Ecto neural progenitor cell (in vitro differentiated cells): Measurements from ENCODE around the gene SNCAIP.

Experiments used
- DNase-seq: peaks from one replicate; pipeline ENCODE4 v3.0.0-alpha.2; 2018; ENCODE audit warnings: low spot score

The SNCAIP gene

DNA sequence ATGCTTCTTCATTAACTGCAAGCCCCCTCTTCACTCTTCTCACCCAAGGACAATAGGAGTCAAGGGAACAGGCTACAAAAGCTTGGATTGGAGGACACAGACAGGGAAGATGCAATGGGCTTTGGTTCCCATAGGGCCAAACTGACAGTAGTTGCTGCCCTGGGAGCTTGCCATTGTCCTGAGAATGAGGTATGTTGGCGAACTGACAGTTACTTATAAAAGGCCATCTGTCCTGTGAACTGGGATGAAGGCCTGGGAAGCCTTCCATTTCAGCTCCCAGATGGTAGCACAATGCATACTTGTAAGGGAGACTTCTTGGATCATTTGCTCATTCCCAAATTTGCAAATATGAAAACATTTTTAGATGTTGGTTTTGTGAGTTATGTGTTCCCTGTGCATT lies 88.9 kb downstream of the SNCAIP start:
- no peak for DNase-seq

DNA sequence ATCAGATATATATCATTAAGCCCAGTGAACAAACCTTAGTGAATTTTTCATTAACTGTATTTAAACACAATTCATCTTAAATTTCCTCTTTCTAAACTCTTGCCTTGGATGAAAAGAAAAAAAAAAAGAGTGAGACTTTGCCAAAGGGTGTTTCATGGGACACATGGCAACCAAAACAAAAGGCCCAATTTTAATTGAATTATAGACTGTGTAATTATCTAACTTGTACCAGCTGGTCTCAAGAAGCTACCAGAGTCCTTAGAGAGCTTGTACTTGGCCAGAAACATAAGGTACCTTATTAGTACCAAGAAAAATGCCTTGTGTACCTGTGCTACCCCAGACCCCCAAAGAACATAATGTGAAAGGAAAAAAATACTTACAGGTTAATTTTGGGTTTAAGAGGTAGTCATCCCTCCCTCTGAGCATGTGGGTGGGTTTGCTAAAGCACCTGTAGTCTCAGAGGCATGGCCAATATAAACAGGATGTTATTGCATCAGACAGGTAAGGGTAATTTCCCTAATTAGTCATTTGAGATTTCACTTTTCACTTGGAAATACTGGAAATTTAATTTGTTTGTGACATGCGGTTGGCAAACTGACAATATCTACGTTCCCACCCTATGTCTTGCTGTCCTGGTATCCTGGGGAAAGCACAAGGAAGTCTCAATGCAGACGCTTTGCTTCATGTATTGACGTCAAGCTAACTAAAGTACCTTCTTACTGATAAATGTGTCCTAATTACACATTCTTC lies 90.1 kb downstream of the SNCAIP start:
- DNase-seq: no peak

DNA sequence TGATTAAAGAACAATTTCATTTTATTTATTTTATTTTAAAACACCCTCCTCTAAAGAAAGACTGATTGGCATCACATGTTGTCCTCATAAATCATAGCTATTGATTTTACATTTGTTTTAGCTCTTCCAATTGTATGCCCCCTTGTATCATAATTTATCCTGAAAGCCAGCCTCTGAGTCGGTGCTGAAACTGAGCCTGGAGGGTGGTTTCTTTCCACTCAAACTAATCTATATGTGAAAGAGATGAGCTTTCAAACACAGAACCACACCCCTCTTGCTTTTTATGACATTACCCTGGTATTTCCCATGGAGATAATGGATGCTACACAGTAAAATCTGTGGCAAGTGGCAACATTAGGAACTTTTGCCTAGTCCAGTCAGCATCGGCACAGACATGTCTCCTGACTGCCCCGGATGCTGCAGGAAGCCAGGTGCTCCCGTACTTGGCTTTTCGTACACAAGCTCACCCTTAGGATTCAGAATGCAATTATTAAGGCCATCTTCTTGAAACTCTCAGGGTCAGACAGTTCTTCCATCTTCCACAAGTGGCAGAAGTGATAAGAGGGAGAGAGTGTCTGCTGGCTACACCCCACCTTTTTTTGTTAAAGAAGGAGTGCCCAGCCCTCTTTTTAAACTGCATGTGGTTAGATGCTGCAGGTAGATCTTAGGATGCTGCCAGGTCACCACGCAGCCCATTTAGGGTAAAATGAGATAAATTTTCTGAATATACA lies 91.1 kb downstream of the SNCAIP start:
- DNase-seq: no peak

DNA sequence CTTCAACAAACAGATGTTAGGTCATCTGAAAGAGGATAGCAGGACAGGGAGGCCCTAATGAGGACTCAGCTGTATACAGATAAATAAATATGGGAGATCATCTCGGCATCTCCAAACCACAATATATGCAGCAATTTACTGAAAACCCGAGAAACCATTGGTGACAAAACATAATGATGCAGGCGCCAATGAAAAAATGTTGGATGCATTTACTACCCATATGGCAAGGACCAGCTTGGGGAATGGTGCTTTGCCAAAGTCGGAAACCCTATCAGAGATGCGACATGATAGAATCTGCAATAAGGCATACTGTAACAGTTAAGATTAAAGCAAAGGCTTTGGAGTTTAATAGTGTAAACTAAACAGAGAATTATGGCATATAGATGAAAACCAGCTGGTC lies 92.0 kb downstream of the SNCAIP start:
- DNase-seq: no peak

DNA sequence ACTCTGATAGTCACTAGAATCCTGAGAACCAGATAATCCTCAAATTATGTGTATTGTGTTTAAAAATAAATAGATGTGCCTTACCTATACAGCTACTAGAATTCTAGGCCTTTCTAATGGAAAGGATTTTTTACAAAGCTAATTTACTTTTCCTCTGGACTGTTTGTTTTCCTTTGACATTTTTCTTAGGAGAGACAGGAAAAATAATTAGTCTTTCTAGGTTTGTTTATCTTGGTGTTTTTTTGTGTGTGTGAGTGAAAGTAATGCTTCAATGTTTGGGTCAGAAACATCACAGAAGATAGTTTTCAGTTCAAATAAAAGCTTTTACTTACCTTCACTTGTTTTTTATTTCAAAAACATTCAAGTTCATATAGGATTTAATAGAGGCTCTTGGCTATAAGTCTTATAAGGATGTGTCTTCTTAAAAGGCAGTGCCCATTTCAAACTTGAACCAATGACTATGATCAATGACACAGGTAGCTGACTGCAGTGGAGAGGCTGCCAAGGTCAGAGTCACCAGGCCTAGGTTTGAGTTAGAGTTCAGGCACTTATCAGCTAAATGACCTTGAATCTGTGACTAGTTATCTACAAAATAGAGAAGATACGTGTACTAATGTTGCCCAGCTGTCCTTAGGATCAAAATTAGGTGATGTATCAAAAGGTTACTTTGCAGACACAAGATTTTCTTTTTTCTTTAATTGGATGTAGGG lies 92.8 kb downstream of the SNCAIP start:
- DNase-seq: no peak

DNA sequence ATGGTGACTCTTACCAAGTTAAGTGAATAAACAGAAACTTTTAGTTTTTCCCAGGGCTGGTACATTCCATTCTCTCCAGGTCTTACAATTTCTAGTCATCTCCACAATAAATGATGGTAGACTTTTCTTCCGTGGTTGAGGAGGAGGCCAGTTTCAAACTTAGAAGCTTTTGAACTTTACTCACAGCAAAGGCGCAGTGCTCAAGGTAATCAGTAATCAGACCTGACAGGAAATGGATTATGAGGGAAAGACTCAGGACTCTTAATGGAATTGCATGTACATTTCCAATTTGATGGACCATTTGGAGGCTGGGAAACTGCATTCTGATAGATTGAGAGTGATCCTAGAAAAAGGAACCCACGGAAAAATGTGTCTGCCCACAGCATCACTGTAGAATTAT lies 93.7 kb downstream of the SNCAIP start:
- DNase-seq: no peak

DNA sequence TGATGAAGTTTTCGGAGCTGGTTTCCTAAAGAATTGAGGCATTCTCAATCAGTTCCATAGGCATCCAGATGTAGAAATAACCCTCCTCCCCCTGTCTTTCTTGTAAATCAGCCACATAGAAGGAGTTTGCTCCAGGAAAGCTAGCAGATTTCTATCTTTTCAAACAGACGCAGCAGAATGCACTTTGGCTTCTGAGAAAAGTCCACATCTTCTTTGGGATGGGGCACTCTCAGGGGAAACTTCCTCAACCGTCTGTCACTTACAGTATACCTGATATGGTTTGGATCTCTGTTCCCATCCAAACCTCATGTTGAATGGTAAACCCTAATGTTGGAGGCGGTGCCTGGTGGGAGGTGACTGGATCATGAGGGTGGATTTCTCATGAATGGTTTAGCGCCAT lies 94.1 kb downstream of the SNCAIP start:
- no peak for DNase-seq

DNA sequence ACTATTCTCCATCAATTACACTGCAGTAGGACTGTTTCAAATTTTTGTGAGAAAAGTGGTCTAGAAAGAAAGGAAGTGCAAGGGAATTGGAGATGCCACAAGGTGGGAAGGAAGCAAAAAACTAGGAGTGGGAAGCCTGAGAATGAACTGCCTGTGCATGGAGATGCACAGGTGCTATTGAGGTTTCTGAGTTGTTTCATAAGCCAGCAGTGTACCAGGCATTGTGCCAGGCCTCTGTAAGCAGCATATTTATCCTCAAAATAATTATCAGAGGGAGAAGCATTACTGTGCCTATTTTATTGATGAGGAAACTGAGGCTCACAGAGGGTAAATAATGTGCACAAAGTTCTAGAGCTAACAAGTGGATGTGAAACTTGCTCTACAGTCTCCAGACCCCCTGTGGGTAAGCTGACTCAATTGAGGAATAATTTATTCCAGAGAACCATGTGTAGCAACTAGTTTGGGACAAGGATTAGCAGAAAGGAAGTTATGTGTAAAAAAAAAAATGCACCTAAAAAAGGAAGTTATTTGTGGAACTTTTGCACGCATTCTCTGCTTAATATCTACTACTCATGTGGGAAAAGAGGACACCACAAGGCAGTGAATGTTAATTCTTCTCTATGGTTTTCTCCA lies 96.7 kb downstream of the SNCAIP start:
- DNase-seq: no peak

DNA sequence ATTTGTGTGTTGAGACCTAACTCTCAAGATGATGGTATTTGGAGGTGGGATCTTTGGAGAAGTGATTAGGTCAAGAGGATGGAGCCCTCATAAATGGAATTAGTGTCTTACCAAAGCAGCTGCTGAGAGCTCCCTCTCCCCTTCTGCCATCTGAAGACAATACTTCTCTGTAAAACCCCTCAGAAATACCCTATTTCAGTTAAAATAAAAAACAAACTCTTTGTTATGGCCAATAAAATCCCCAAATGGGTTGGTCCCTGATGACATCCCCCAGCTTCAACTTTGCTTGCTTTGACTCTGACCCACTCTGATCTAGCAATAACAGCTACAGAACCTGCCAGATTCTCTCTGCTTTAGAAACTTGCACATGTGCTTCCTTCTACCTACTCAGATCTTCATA lies 100.9 kb downstream of the SNCAIP start:
- DNase-seq: no peak

DNA sequence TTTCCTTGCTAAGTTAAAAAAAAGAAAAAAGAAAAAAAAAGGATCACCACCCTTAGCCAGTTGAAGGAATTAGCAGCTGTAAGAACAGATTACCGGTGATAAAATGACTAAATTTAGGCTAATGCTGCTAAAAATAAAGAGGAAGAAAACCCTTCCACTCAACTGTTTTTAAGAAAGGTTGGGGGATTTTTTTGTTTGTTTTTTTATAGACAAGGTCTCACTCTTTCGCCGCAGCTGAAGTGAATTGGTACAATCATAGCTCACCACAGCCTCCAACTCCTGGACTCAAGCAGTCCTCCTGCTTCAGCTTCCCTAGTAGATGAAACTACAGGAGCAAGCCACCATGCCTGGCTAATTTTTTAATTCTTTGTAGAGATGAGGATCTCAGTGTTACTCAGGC lies 101.7 kb downstream of the SNCAIP start:
- DNase-seq: no peak

DNA sequence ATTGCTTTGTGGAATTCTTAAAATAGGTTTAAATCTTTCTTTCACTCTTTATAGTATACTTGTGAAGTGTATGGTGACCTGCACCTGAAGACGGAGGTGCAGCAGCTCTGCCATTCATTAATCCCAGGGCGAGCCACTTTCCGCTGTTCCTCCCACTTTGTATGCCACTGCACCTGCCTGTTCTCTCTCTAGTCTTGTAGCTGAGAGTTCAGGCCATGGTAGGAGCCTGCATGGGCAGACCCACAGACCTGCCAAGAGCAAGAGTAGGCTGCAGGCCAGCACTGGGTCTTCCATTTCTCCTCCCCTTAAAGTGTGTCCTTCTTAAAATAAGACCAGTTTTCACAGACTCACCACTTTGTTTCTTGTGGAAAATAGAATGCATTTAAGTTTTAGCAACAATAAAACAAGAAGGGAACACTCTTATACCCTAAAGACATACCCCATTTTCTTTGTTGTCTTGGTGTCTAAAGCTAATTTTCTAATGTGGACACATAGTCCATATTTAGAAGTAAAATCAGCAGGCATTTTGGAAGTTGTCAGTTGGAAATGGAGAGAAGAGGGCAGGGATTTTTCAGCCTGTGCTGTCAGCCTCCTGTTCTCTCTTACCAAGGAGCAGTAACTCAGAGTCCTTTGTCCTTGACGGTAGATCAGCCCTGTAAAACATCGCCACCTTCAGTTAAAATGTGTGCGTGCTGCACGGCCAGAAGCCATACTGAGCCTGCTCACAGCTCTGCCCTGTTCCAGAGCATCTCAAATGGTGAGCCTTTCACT lies 103.2 kb downstream of the SNCAIP start:
- DNase-seq: peak; percentile 70

DNA sequence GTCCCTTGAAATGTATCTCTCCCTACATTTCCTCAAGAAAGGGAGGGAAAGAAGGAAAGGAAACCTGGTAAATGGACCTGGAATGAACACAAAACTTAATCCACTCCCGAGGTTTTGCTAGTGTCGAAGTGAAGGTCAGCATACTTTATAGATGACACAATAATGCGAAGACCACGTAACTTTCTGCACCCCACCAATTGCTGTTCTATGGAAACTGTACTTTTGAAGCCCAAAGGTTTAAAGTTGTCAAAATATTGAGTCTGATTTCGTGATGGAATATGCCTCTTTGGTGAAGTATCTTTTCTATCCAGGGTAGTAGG lies 103.7 kb downstream of the SNCAIP start:
- DNase-seq: no peak

DNA sequence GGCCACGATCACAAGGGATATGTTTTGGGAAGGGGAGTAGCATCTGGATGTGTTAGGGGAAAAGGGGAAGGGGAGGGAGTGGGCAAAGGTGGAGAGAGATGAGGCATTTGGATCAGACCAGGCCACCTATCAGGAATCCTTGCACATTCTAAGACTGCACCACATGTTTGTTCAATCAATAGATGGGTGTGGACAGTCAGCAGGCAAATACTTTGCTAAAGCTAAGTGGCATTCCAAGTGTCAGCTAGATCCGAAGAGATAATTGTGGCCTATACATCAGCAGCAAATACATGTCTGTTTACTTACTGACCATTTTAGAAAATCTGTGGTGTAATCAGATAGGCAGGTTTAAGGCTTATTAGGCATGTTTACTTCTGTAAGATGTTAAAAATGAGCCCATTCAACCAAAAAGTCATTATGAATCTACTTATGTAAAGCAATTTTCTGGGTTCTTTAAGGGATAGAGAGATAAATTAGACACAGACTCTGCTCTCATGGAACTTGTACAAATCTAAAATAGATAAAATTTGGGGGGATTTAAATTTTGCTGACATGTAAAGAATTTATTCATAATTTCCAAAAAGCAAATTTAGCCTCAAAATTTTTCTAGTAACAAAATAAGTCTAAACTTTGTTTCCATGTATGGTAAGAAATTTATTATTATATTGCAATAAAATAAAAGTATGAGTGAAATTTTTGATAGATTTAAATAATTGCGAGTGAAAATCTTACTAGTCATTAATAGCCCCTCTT lies 107.3 kb downstream of the SNCAIP start:
- no peak for DNase-seq

DNA sequence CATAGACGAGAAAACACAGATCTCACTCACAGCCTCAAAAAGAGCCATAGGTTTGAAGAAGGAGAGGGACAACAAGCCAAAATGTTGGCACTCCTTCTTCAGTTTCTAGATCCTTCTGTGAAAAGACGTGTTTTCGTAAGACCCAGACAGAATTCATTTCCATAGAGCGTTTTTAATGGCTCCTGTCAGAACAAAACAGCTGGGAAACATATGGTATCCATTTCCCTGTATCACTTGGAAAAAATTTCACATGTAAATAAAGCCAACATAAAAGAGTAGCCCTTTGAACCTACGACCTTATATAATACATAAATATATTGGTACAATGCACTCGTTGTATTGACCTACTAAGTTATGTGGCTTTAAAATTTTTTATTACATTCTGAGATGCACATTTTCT lies 108.1 kb downstream of the SNCAIP start:
- DNase-seq: no peak

DNA sequence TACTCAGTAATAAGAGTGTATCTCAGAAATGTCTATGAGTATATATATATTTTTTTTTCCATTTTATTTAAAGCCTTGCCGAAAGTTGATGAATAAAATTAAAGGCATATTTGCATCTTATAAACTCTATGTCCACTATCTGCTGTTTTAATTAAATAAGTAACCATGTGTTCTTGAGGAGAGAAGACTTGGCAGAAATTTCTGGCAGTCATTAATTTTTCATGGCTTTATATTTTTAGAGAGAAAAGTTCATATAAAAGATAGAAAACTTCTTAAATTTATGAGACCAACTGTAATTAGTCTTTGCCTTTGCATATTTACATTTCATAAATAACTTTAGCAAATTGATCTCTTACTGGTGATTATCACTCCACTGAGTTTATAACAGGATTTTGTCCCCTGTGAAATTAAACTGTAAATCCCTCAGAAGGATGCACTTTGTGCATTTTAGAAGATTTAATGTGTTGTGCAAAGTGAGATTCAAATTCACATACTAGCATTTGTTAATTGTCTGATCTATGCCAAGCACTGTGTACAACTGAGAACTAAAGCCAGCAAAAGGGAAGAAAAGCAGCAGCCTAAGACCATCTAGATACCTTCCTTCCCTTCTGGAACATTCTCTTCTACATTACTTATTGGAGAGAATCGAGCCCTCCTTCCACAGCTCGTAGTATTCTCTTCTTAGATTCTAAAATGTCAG lies 108.7 kb downstream of the SNCAIP start:
- DNase-seq: no peak

DNA sequence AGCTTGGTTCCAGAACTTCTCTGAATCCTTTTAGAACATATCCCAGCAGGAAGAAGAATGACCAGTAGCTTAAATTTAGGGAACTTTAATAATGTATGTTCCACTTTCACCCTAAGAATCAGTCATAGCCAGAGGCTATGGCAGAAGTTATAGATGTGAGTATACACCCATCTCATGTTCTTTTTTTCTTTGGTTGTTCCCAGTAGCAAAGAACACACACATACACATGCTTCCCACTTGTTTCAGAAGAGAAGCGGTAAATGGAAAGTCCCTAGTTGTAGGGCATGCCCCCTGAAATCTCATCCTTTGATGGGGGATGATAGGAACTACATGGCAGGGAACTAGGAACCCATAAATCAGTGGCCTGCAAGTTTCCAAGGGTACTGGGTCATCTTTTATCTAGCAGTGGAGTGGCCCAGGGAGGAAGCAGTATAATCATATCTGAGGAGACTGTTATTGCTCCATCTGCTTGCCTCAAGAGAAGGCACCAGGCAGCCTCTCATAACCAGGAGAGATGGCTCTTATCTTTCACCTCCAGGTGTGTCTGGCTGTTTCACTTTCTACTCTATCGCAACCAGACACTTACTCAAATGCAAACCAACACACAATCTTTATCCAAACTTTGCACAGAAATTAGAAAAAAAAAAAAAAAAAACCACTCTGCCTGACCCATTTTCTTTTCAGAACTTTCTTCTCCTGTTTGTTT lies 109.5 kb downstream of the SNCAIP start:
- DNase-seq: no peak

DNA sequence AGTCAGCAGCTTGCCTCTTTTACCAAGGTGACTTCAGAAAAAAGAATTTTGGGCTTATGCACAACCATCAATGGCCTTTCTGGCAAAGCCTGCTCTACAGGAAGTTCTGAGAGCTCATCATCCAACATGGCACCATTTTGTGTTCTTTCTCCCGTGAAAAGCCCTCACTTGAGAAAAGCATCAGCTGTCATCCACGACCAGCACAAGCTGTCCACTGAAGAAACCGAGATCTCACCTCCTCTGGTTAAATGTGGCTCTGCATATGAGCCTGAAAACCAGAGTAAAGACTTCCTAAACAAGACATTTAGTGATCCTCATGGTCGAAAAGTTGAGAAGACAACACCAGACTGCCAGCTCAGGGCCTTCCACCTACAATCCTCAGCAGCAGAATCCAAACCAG lies 111.2 kb downstream of the SNCAIP start:
- DNase-seq: no peak

DNA sequence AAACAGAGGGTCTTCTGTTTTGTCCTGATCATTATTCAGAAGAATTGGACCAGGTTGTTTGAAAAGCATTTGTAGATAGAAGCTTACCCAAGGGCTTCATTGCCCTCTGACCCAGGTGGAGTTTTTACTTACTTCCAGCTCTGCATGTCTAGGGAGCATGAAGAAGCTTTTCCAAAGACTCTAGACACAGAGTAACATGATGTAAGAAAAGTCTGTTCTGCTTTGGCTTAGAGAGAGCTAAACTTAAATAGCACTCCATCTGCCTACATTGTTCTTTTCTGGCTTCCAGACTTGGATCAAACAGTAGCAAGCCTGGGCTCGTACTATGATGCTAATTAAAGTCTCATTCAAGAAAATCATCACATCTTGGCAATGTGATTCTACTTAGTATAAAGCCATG lies 112.1 kb downstream of the SNCAIP start:
- DNase-seq: no peak

DNA sequence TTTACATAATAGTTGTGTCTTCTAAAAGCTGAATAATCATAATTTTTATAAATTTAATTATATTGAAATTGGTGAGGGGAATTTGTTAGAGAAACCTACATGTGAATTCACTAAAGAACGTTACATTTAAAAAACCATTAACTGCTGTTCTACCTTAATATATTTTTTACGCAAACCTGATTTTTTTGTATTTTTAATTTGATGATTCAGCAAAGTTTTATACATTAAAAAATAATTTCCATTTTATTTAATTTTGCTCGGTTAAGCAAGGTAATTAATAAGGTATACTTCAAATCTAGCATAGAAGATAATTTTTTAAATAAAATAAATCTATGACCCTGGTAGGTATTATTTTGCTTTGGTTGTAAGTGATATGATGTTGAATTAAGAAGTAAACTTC lies 114.3 kb downstream of the SNCAIP start:
- DNase-seq: no peak

DNA sequence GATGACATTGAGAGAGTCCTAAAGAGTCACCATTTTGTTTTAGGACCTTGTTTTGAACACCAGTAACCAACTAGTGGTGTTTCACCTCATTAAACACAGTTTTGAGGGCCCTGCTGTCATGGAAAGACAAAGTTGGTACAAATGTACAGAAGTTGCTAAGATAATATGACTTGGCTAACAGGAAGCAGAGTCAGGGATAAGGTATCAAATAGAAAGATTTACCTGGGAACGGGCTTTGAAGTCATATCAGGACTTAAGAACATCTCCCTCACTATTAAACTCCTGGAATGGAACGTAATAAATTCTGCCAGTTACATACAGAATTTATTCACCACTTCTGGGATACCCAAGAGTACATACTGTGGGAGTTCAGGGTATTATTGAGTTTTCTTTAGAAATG lies 115.6 kb downstream of the SNCAIP start:
- DNase-seq: no peak
